Suppressor macrophage treated with lipopolysaccharide for 4 hours (primary cell): ENCODE results near the gene RGS8.

ENCODE experiments used
- DNase-seq: peaks from one replicate; pipeline ENCODE4 v3.0.0-alpha.2; 2020

The RGS8 gene

GRCh38 chr1:182670032-182670749, 14.2 kb downstream of the RGS8 start:
- DNase-seq = no peak

GRCh38 chr1:182669266-182669665, 15.1 kb downstream of the RGS8 start:
- no peak for DNase-seq

GRCh38 chr1:182668521-182669054, 15.8 kb downstream of the RGS8 start:
- DNase-seq = no peak

- no peak for DNase-seq
Observed at GRCh38 chr1:182667848-182668505, 16.4 kb downstream of the RGS8 start.

- no peak for DNase-seq
Observed at GRCh38 chr1:182666706-182667105, 17.7 kb downstream of the RGS8 start.

- peak; percentile 3 for DNase-seq
Observed at GRCh38 chr1:182664296-182664695, 20.1 kb downstream of the RGS8 start.

- DNase-seq = no peak
Observed at GRCh38 chr1:182662956-182663355, 21.4 kb downstream of the RGS8 start.

- no peak for DNase-seq
Observed at GRCh38 chr1:182662121-182662890, 22.1 kb downstream of the RGS8 start.

- DNase-seq = no peak
Observed at GRCh38 chr1:182658055-182658454, 26.3 kb downstream of the RGS8 start.

- DNase-seq = no peak
Observed at GRCh38 chr1:182656842-182657397, 27.5 kb downstream of the RGS8 start.

- no peak for DNase-seq
Observed at GRCh38 chr1:182653986-182654385, 30.4 kb downstream of the RGS8 start.

GRCh38 chr1:182652933-182653332, 31.5 kb downstream of the RGS8 start:
- no peak for DNase-seq

GRCh38 chr1:182651339-182651724, 33.1 kb downstream of the RGS8 start:
- no peak for DNase-seq

- DNase-seq = no peak
Observed at GRCh38 chr1:182650678-182651338, 33.6 kb downstream of the RGS8 start.

GRCh38 chr1:182649041-182649440, 35.3 kb downstream of the RGS8 start:
- DNase-seq = no peak

GRCh38 chr1:182646739-182647138, 37.6 kb downstream of the RGS8 start:
- DNase-seq = no peak

- no peak for DNase-seq
Observed at GRCh38 chr1:182644886-182645285, 39.5 kb downstream of the RGS8 start.

- DNase-seq = no peak
Observed at GRCh38 chr1:182643699-182644098, 40.7 kb downstream of the RGS8 start.

- DNase-seq = no peak
Observed at GRCh38 chr1:182642461-182642860, 41.9 kb downstream of the RGS8 start.

- no peak for DNase-seq
Observed at GRCh38 chr1:182641561-182641960, 42.8 kb downstream of the RGS8 start.

GRCh38 chr1:182639330-182639729, 45.1 kb downstream of the RGS8 start:
- DNase-seq = no peak

- no peak for DNase-seq
Observed at GRCh38 chr1:182637769-182638168, 46.6 kb downstream of the RGS8 start.

GRCh38 chr1:182635871-182636270, 48.5 kb downstream of the RGS8 start:
- DNase-seq = no peak
